ENCODE measurements around the gene BOD1.

DNA sequence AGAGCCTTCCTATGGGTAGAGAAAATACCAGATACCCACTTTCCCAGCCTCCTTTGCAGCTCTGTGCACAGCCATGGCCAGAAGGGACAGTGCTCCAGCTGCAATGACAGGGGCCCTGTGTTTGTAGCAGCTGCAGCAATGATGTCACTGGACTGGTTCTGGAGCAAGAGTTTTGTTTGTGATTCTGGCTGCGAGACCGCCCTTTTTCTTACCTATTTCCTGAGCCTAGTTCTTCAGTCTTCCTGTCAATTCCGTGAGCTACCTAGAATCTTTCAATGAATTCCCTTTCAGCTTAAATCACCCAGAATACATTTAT is 10.0 kb upstream of the BOD1 start:
- no peak for TF ChIP-seq POLR2A (IDR thresholded peaks at IDR 0.05)
- TF ChIP-seq, protein P1, sequence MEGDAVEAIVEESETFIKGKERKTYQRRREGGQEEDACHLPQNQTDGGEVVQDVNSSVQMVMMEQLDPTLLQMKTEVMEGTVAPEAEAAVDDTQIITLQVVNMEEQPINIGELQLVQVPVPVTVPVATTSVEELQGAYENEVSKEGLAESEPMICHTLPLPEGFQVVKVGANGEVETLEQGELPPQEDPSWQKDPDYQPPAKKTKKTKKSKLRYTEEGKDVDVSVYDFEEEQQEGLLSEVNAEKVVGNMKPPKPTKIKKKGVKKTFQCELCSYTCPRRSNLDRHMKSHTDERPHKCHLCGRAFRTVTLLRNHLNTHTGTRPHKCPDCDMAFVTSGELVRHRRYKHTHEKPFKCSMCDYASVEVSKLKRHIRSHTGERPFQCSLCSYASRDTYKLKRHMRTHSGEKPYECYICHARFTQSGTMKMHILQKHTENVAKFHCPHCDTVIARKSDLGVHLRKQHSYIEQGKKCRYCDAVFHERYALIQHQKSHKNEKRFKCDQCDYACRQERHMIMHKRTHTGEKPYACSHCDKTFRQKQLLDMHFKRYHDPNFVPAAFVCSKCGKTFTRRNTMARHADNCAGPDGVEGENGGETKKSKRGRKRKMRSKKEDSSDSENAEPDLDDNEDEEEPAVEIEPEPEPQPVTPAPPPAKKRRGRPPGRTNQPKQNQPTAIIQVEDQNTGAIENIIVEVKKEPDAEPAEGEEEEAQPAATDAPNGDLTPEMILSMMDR (IDR thresholded peaks at IDR 0.05) = no peak

All from testis (tissue), 2 donors.